Limb (tissue), 2 donors: ENCODE data around the gene TACSTD2.
"Not testable (repeated sequence)": the region's sequence is repeated elsewhere in the genome, so short reads cannot be mapped to it uniquely, and the experiment has no call there.

ENCODE experiments used
- DNase-seq, 2 donors: peaks; one replicate each; pipeline ENCODE4 v3.0.0-alpha.2; 2016; ENCODE audit errors: extremely low spot score in 2 of 2

Gene TACSTD2, protein sequence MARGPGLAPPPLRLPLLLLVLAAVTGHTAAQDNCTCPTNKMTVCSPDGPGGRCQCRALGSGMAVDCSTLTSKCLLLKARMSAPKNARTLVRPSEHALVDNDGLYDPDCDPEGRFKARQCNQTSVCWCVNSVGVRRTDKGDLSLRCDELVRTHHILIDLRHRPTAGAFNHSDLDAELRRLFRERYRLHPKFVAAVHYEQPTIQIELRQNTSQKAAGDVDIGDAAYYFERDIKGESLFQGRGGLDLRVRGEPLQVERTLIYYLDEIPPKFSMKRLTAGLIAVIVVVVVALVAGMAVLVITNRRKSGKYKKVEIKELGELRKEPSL

DNA sequence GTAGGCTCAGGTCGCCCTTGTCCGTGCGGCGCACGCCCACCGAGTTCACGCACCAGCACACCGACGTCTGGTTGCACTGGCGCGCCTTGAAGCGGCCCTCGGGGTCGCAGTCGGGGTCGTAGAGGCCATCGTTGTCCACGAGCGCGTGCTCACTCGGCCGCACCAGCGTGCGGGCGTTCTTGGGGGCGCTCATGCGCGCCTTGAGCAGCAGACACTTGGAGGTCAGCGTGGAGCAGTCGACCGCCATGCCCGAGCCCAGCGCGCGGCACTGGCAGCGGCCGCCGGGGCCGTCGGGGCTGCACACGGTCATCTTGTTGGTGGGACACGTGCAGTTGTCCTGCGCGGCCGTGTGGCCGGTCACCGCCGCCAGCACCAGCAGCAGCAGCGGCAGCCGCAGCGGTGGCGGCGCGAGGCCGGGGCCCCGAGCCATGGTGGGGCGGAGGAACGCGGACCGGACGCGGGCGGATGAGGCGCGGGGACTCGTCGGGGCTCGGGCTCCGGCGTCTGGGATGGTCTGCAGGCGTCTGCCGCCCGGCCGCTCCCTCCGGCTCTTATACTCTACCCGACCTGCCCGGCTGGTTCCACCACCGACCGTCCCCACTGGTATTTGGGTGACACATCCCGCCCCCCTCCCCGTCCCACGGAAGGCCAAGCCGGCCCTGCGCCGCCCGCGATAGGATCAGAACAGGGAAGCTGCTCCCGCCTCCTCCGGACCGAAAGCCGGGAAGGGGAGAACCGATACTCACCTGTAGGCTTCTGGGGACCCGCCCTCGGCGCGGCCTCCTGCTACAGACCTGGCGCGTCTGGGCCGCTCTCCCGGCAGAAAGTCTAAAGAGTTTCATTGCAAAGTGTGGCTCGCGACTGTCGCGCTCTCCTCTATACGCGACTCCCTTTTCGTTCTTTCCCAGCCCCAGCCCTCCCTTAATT lies at the start of gene TACSTD2:
Gene TACSTD2 (minus strand): TSS at position 526 of the 927 bp plus-strand sequence. CDS start 96 bp downstream, at position 430.
- DNase-seq: peak in 1 of 2 donors; percentile 49

DNA sequence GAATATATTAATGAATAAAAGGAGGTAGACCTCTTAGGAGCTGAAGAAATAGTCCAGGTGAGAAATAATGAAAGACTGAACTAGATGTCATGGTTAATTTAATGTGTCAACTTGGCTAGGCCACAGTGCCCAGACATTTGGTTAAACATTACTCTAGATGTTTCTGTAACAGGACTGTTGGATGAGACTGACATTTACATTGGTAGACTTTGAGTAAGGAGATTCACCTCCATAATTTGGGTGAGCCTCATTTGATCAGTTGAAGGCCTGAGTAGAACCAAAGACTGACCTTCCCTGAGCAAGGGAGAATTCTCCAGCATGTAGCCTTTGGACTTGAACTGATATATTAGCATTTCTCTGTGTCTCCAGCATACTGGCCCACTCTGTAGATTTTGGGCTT lies 49.2 kb upstream of the TACSTD2 start:
- no peak for DNase-seq

DNA sequence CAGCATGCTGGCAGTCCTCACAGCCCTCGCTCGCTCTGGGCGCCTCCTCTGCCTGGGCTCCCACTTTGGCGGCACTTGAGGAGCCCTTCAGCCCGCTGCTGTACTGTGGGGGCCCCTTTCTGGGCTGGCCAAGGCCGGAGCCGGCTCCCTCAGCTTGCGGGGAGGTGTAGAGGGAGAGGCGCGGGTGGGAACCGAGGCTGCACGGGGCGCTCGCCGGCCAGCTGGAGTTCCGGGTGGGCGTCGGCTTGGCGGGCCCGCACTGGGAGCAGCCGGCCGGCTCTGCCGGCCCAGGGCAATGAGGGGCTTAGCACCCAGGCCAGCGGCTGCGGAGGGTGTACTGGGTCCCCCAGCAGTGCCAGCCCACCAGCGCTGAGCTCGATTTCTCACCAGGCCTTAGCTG lies 46.2 kb upstream of the TACSTD2 start:
- not testable (repeated sequence) for DNase-seq

DNA sequence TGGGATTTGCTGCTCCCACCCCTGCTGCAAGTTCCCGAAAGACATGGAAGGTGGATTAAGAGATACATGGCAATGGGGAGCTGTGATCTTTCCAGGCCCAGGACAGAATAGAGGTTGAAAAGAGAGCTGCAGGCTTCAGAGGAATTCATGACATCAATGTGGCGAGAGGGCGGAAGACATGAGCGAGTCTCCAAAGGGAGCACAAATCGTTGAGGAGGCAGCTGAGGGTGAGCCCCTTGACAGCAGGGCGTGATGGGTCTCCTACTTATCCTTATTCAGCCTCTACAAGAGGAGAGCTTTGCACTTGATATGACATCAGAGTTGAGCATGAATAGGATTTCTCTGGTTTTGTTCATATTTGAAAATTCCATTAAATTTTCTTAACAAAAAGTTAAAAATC lies 45.5 kb upstream of the TACSTD2 start:
- no peak for DNase-seq

DNA sequence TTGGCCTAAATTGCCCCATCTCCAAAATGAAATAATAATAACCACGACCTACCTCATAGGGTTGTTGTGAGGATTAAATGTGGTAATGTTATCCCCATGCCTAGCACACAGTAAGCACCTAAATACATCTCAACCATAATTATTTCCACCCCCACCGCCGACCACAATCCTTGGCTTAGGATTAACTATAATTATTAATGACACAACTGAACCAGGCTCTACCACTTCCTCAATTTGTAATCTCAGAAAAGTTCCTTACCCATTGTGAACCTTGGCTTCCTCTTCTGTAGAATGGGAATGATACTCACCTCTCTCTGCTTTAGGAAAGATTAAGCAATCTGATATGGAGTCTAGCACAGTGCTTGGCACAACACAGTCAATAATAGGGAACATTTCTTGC lies 44.3 kb upstream of the TACSTD2 start:
- no peak for DNase-seq

DNA sequence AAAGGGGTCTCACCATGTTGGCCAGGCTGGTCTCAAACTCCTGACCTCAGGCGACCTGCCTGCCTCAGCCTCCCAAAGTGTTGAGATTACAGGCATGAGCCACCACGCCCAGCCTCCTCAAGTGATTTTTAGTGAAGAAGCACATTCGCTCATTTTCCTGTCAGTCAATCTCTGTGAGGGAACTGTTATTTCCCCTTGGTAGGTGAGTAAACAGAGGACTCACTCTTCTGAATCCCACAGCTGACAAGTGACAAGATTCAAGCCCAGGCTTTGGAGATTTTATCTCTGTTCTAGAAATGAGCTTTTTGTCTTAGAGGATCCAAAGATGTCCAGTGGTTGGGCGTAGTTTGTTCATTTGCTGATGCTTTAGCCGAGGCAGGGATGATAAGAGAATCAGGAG lies 43.9 kb upstream of the TACSTD2 start:
- DNase-seq: no peak

DNA sequence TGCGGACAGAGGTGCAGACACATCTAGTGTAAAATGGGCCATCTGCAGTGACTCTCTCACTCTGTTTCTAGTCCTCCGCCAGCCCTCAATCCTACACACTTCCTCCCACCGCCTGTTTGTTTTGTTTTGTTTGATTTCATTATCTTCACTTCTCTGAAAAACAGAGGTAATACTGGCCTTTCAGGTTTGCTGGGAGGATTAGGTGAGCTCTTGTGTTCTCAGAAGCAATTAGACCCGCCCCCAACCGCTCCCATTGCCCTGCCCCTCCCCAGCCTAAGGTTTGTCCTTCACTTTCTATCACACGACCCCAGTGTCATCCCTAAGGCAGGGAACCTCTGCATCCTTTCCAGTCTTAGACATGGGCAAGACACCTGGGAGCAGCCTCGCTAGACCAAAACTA lies 43.2 kb upstream of the TACSTD2 start:
- DNase-seq: no peak

DNA sequence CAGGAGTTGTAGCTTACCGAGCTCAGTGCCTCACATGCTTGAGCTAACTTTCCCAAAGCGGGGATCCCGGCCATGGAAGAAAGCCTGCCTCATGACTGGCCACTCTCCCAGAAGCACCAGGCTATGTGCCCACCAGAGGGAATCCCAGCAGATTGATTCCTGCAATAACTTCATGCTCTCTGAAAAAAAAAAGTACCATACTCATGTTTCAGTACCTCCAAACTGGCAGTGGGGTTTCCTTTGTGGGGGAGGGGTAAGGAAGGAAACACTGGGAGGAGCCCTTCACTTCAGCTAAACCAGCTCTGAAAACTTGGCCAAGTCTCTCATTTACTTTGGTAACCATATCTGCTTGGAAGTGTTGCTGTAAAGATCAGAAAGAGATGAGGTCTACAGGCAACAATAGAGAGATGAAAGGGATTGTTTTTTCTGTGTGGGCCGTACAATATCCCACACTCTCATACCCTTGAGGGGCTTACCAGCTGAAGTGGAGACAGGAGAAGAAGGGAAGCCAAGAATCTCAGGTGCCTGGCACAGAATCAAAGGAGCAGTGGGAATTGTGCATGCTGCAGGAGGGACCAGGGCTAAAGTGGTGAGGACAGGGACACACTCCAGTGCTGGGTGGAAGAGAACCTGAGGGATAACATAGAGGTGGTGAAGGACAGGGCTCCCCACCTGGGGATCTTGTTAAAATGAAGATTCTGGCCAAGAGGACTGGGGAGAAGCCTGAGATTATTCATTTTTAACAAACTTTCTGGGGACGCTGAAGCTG lies 42.4 kb upstream of the TACSTD2 start:
- DNase-seq: peak in 1 of 2 donors; percentile 9

DNA sequence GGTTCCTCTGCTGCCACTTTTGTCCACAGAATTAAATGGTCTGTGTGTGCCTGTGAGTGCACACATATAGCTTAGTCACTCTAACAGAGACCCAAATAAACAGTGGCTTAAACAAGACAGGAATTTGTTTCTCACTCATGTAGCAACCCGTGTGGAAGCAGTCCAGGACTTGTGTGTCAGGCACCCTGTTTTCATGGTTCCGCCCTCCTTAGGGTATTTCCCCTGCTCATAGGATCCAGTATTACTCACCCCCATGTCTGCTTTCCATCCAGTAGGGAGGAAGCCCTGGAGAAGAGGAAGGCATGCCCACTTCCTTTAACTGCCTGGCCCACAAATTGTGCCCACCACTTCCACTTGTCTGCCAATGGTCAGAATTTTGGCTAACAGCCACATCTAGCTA lies 41.3 kb upstream of the TACSTD2 start:
- no peak for DNase-seq

DNA sequence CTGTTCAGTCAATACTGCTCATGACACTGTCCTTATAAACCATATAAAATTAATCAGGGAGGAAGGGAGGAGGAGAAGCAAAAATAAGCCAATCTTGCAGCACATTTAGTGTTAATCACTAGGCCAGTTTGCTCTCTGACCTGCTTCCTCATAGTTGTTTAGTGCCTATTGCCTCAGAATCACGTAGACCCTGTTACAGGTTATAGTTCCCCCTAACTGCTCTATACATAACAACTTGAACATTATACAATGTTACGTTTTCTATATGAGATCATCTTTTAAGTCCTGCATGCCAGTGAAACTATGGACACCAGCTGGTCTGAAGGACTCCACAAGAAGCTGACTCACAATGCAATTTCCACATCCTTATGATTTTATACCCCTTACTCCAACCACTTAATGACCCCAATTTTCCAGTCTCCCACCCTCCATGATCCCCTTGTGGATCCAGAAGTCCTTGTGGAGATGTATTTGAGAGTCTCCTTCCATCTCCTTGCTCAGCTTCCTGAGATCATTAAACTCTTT lies 34.9 kb upstream of the TACSTD2 start:
- no peak for DNase-seq

DNA sequence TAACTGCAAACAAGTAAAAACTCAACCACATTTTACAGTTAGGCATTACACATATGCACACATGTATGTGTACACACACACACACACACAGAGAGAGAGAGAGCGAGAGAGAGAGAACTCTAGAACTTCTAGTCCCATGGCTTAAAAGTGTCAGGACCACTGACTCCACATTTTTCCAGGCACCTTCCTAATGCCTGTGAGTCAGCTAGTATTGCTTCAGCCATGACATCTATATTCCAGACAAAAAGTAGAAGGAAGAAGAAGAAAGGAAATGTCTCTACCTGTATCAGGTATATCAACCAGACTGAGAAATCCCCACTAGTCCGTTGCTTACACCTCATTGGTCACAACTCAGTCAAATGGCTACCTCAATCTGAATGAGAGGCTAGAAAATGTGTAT lies 31.9 kb upstream of the TACSTD2 start:
- DNase-seq: no peak

DNA sequence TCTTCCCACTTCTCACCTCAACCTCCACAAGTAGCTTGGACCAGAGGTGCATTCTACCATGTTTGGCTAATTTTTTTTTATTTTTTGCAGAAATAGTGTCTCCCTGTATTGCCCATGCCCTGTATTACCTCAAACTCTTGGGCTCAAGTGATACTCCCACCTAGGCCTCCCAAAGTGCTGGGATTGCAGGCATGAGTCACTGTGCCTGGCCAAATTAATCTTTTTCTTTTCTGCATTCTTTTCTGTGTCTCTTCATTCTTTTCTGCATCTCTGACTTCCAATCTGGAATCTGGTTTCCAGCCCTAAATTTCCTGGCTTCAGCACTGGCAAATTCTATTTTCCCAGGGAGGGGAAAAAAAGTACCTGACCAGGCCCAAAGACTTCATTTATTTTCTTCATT lies 31.2 kb upstream of the TACSTD2 start:
- no peak for DNase-seq

DNA sequence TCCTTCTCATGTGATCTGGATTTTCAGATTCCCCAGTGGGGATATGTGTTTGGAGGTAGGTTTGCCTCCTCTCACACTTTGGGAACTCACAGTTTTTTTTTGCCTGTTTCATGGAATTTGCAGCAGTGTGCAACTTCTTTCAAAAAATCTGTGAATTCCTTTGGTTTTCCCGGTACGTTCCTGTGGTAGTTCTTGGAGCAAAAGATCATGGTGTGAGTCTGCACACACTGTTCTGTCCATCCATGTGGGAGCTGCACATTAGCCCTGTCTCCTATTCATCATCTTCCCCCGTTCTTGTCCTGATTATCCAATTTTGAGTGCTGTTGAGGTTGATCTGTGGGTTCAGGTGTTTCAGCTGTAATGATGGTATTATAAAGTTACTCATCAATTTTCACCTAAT lies 30.3 kb upstream of the TACSTD2 start:
- DNase-seq: no peak

DNA sequence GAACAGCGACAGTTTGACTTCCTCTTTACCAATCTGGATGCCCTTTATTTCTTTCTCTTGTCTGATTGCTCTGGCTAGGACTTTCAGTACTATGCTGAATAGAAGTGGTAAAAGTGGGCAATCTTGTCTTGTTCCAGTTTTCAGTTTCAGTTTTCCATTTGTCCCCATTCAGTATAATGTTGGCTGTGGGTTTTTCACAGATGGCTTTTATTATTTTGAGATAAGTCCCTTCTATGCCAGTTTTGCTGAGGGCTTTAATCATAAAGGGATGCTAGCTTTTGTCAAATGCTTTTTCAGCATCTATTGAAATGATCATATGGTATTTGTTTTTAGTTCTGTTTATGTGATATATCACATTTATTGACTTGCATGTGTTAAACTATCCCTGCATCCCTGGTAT lies 24.9 kb upstream of the TACSTD2 start:
- not testable (repeated sequence) for DNase-seq

DNA sequence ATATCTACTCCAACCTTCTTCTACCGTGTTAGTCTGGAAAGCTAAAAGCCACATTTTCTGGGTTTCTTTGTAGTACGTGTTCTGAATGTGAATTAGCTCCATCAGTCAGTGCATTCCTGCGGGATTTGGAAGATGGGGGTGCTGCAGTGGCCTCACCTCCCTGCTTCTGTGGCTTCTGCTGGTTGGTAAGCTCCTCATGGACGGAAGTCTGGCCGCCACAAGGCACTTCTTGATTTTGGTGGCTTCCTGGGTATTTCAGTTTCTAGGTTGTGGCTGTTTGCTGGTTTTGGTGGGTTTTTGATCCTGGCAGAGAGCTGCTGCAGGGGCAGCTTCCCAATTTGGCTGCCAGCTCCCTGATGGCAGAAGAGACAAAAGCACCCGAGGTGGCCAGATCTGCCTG lies 20.9 kb upstream of the TACSTD2 start:
- no peak for DNase-seq

DNA sequence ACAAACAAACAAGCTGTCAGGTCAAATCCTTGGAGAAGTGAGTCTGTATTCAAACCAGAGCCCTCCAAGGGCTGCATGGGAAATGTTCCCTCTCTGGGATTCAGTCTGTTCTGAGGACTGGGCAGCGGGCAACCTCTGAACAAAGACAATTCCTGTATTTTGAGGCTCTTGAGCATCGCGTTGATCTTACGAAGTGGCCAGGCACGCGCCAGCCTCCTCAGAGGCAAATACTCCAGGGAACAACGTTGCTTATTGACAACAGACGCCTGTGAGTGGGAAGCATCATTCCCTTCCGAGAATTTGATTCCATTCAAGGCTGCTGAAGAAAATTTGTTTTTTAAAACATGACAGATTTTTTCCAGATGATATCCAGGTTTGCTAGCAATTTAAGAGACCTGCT lies 20.0 kb upstream of the TACSTD2 start:
- no peak for DNase-seq

DNA sequence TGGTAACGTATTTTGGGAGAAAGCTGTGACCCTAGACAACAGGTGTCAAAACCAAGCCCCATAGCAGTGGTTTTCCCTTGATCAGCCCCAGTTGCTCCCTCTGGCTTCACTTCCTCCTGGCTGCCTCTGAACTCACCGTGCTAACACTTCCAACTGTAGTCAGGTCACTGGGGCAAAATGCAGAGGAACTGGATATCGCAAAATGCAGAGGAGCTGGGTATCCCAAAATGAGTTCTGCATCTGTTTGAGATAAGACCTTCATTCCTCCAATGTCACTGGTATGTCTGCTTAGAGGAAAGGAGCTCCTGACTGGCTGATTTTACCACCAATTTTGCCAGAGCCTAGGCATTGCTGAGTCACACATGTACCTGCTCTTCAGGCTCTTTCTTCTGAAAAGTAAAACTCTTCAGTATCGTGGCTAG lies 19.6 kb upstream of the TACSTD2 start:
- DNase-seq: no peak

DNA sequence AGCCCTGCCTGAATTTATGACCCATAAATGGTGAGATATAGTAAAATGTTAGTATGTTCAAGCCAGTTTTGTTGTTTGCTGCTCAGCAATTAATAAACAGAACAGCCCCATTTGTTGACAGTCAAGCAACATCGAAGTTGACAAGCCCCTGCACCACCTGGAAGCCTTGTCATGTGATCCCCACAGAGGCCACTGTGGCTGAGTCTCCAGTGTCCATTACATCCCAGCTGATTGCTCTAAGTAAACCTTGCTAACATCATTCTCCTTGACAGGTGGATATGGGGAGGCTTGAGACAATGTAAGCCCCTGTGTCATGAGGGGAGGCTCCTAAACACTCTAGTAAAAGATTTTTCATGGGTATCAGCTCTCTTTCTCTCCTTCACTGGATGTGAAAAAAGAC lies 17.5 kb upstream of the TACSTD2 start:
- DNase-seq: no peak

DNA sequence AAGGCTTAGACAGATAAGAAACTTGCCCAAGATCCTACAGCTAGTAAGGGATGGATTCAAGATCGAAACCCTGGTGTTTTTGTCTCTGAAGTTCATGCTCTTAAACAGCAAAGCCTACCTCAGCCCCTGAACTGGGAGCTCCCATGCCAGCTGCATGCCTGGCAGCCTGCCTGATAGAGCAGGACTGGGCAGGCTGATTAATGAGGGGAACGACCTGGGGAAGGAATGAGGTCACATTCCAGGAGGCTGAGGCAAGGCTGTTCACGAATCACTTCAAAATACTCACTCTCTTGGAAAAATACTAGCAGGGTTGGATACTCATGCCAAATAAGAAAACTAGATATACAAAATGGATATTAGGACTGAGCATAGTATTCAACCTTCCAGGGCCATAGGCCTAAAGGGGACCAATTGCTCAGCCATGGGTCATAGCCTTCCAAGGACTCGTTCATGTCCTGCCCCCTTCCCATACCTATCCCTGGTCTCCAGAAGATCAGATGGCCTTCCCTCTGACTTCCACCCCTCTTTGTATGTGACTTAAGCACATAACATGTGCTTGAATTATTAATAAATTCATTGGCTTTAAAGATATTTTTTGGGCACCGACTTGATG lies 15.6 kb upstream of the TACSTD2 start:
- peak in 1 of 2 donors; percentile 55 for DNase-seq

DNA sequence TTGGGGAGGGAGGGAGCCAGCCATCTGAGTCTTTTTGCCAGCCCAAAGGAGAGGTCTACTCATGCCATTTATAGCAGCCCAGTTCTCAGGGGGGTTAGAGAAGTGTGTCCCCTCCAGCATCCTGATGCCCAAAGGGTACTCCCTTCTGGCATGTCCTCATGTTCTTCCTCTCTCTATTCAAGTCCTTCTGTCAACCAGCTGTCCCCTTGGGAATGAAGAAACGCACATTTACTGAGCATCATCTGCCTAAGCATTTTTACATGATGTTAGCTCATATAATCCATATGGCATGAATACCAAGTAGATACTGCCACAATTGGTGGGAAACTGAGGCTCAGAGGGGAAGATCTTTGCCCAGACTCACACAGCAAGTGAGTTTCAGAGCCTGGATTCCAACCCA lies 14.8 kb upstream of the TACSTD2 start:
- no peak for DNase-seq

DNA sequence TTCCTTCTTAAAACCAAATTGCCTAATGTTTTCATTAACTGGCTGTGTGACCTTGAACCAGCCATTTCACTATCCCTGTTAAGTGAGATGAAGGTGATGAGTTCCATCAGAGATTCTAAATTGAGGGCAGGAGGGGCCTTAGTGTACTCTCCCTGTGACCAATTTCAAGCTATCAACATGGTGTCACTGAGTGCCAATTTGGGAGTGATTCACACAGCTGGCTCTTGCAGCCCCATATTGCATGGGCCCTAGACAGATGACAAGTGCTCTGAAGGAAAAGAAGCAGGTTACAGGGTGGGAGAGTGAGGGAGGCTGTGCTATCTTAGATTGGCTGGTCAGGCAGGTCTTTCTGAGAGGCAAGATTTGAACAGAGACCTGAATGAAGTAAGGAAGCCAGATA lies 13.0 kb upstream of the TACSTD2 start:
- no peak for DNase-seq
